Body of pancreas (tissue), 4 donors: ENCODE data around the gene CTDSP2.

Experiments
- CTCF ChIP-seq, 7 experiments: fragments of 450-650 bp in 4 of 7; fragments of 200-600 bp in 3 of 7; sonication (generic) in 3 of 7; IDR thresholded peaks; one replicate each; pipeline ENCODE4 v1.5.1; 2016 to 2019; ENCODE audit warnings: antibody characterized with exemption in 7 of 7
- POLR2A ChIP-seq, 3 donors: fragments of 450-650 bp; IDR thresholded peaks; one replicate each; pipeline ENCODE4 v1.6.1; 2016; ENCODE audit warnings: antibody characterized with exemption in 3 of 3, mild to moderate bottlenecking in 2 of 3

- no peak for TF ChIP-seq CTCF (IDR thresholded peaks at IDR 0.05)
- no peak for TF ChIP-seq POLR2A (IDR thresholded peaks at IDR 0.05)
These were observed 12.9 kb downstream of the CTDSP2 start for GRCh38 chr12:57833672-57834071.
